HUES64 (cell line): ENCODE measurements around the gene PCDHGA8.

ENCODE experiments used
- H3K27ac ChIP-seq: 2 replicates; pipeline ENCODE4 v1.7.0; 2013; ENCODE audit warnings: low read depth, low read length, inconsistent platforms
- H3K27me3 ChIP-seq: 2 replicates; pipeline ENCODE4 v1.6.1; 2013; ENCODE audit warnings: mild to moderate bottlenecking, low read length; ENCODE audit not compliant: insufficient read depth
- H3K36me3 ChIP-seq: 2 replicates; pipeline ENCODE4 v1.6.1; 2013; ENCODE audit warnings: mild to moderate bottlenecking, low read length; ENCODE audit not compliant: insufficient read depth
- H3K4me1 ChIP-seq: 2 replicates; pipeline ENCODE4 v1.6.1; 2013; ENCODE audit warnings: mild to moderate bottlenecking, low read length, moderate library complexity; ENCODE audit not compliant: insufficient read depth
- H3K4me3 ChIP-seq: 2 replicates; pipeline ENCODE4 v1.5.1; 2013; ENCODE audit warnings: mild to moderate bottlenecking, low read length, moderate library complexity
- H3K9ac ChIP-seq: 2 replicates; pipeline ENCODE4 v1.6.1; 2013; ENCODE audit warnings: mild to moderate bottlenecking, low read depth, low read length
- H3K9me3 ChIP-seq: 2 replicates; pipeline ENCODE4 v1.6.1; 2013; ENCODE audit warnings: low read depth, low read length; ENCODE audit not compliant: insufficient read depth
- WGBS: fragments of 150-250, 120-280 bp; methylation state at CpG from one replicate; pipeline ENCODE4 v1.1.7; 2013; ENCODE audit warnings: missing lambda C conversion rate; 5-methylcytosine and 5-hydroxymethylcytosine counted together

Gene PCDHGA8

DNA sequence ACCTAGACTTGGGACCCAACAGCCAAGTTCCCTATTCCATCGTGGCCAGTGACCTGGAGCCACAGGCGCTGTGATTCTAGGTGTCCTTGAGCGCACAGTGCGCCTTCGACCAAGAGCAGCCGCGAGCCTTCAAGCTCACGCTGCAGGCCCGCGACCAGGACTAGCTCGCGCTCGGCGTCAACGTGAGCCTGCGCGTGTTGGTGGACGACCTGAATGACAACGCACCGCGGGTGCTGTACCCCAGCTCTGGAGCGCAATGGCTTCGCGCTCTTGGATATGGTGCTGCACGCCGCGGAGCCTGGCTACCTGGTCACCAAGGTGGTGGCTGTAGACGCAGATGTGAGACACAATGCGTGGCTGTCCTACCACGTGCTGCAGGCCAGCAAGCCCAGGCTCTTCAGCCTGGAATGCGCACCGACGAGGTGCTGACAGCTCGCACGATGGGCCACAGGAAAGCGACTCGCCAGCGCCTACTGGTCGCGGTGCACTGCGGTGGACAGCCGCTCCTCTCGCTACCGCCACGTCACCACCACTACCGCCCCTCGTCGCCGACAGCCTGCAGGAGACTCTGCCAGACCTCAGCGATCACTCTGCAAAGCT, 49.2 kb downstream of the PCDHGA8 start:
- Histone ChIP-seq H3K4me1 (no peaks in the 10 kb centered on the region), H3K27ac (no peak overlapping the region), H3K4me3 (no peak overlapping the region), H3K9ac (no peak overlapping the region; the same call in 1 of the 2 replicates), H3K27me3 (no peaks in the 10 kb centered on the region), H3K36me3 (no peaks in the 10 kb centered on the region), H3K9me3 (no peaks in the 10 kb centered on the region)
- 97% methylated on average over 50 of the region's 50 CpGs for WGBS
